ENCODE results near the gene JMJD1C.

- TF ChIP-seq KDM5A (IDR thresholded peaks at IDR 0.05) (no peak), CBX8 (IDR thresholded peaks at IDR 0.05) (no peak), PBX3 (IDR thresholded peaks at IDR 0.05) (no peak), CTCF (IDR thresholded peaks at IDR 0.05) (no peak), MYC (IDR thresholded peaks at IDR 0.05; ENCODE audit: borderline replicate concordance, low read length) (no peak), REST (IDR thresholded peaks at IDR 0.05) (no peak), ESRRA (IDR thresholded peaks at IDR 0.05; ENCODE audit: borderline replicate concordance, low read length) (no peak), POLR2A (IDR thresholded peaks at IDR 0.05; ENCODE audit: low read length) (no peak), HOXB5 (CRISPR knock-in tag; IDR thresholded peaks at IDR 0.05) (no peak)
Measured at GRCh38 chr10:63352976-63353375, 112.8 kb downstream of the JMJD1C start.
